Measurements from ENCODE around the gene ATP5PF. TPM values are rescaled to one million over a fixed set of nuclear protein-coding genes. Genes with fewer than 3 reads are reported as not detected.

ATP5PF gene
- total RNA-seq, 1 donor from 2014 or later, result 74.9 TPM

GRCh38 chr21:25691976-25692375 is 42.7 kb downstream of the ATP5PF start:
- no peak overlapping the region for H3K4me3 ChIP-seq
- intact Hi-C loops (cut with DNase I), result no loop called here
- H3K27ac ChIP-seq, result no peak overlapping the region
- no peak for TF ChIP-seq POLR2A (IDR thresholded peaks at IDR 0.05)
- no peak for TF ChIP-seq CTCF (IDR thresholded peaks at IDR 0.05)
- no peak for TF ChIP-seq POLR2AphosphoS5 (IDR thresholded peaks at IDR 0.05; ENCODE audit: insufficient read depth in 1 of 2, low read depth in 1 of 2)
- H3K9me3 ChIP-seq, result no peaks in the 10 kb centered on the region
- H3K27me3 ChIP-seq, result no peaks in the 10 kb centered on the region
- H3K36me3 ChIP-seq, result no peaks in the 10 kb centered on the region
- DNase-seq (ENCODE audit: extremely low spot score in 2 of 2), result no peak
- H3K4me1 ChIP-seq, result no peaks in the 10 kb centered on the region

- H3K27ac ChIP-seq, result no peak overlapping the region
- no peak overlapping the region for H3K4me3 ChIP-seq
- TF ChIP-seq POLR2A (IDR thresholded peaks at IDR 0.05) (no peak), CTCF (IDR thresholded peaks at IDR 0.05) (no peak), POLR2AphosphoS5 (IDR thresholded peaks at IDR 0.05; ENCODE audit: insufficient read depth in 1 of 2, low read depth in 1 of 2) (no peak)
- no peaks in the 10 kb centered on the region for H3K27me3 ChIP-seq
- DNase-seq (ENCODE audit: extremely low spot score in 2 of 2), result no peak
- H3K9me3 ChIP-seq, result no peaks in the 10 kb centered on the region
- intact Hi-C loops (cut with DNase I), result no loop called here
- no peaks in the 10 kb centered on the region for H3K36me3 ChIP-seq
- peaks cover 7% of the 10 kb centered on the region for H3K4me1 ChIP-seq
These were observed 45.5 kb downstream of the ATP5PF start for GRCh38 chr21:25689226-25689625.

- H3K4me3 ChIP-seq, result no peak overlapping the region
- no peak overlapping the region for H3K27ac ChIP-seq
- DNase-seq (ENCODE audit: extremely low spot score in 2 of 2), result no peak
- intact Hi-C loops (cut with DNase I), result no loop called here
- peak in 1 of 2 donors; percentile 37 for TF ChIP-seq POLR2AphosphoS5 (IDR thresholded peaks at IDR 0.05; ENCODE audit: insufficient read depth in 1 of 2, low read depth in 1 of 2)
- TF ChIP-seq CTCF (IDR thresholded peaks at IDR 0.05), result no peak
- H3K9me3 ChIP-seq, result no peaks in the 10 kb centered on the region
- no peaks in the 10 kb centered on the region for H3K27me3 ChIP-seq
- no peaks in the 10 kb centered on the region for H3K36me3 ChIP-seq
- peaks cover 7% of the 10 kb centered on the region for H3K4me1 ChIP-seq
These were observed 46.2 kb downstream of the ATP5PF start for GRCh38 chr21:25688275-25689155.

- TF ChIP-seq CTCF (IDR thresholded peaks at IDR 0.05) (no peak), POLR2A (IDR thresholded peaks at IDR 0.05) (no peak), POLR2AphosphoS5 (IDR thresholded peaks at IDR 0.05; ENCODE audit: insufficient read depth in 1 of 2, low read depth in 1 of 2) (no peak)
- Histone ChIP-seq H3K9me3 (no peaks in the 10 kb centered on the region), H3K27ac (no peak overlapping the region), H3K4me1 (peaks cover 7% of the 10 kb centered on the region), H3K4me3 (no peak overlapping the region), H3K36me3 (no peaks in the 10 kb centered on the region), H3K27me3 (no peaks in the 10 kb centered on the region)
- intact Hi-C loops (cut with DNase I), result no loop called here
- DNase-seq (ENCODE audit: extremely low spot score in 2 of 2), result no peak
These were observed 46.9 kb downstream of the ATP5PF start for GRCh38 chr21:25687787-25688186.

- intact Hi-C loops (cut with DNase I), result no loop called here
These were observed 52.3 kb downstream of the ATP5PF start for GRCh38 chr21:25682382-25682781.

More at GRCh38 chr21:25682382-25682781, 52.3 kb downstream of the ATP5PF start:
- DNase-seq (ENCODE audit: extremely low spot score in 2 of 2), result no peak
- H3K4me3 ChIP-seq, result no peak overlapping the region
- TF ChIP-seq POLR2A (IDR thresholded peaks at IDR 0.05) (no peak), POLR2AphosphoS5 (IDR thresholded peaks at IDR 0.05; ENCODE audit: insufficient read depth in 1 of 2, low read depth in 1 of 2) (no peak), CTCF (IDR thresholded peaks at IDR 0.05) (no peak)
- no peak overlapping the region for H3K27ac ChIP-seq
- H3K9me3 ChIP-seq, result no peaks in the 10 kb centered on the region
- H3K36me3 ChIP-seq, result no peaks in the 10 kb centered on the region
- H3K4me1 ChIP-seq, result peaks cover 7% of the 10 kb centered on the region
- no peaks in the 10 kb centered on the region for H3K27me3 ChIP-seq

Data from vagina (tissue), 2 donors.